GM21360 (cell line): ENCODE results near the gene SULT1C2.
"Not testable (repeated sequence)": the region's sequence is repeated elsewhere in the genome, so short reads cannot be mapped to it uniquely, and the experiment has no call there.

Source experiments
- ATAC-seq: cut with Tn5 transposase; IDR thresholded peaks from one replicate; pipeline ENCODE4 v1.9.1; 2021; ENCODE audit warnings: mild to moderate bottlenecking, moderate library complexity; ENCODE audit not compliant: unreplicated experiment

SULT1C2 gene

DNA sequence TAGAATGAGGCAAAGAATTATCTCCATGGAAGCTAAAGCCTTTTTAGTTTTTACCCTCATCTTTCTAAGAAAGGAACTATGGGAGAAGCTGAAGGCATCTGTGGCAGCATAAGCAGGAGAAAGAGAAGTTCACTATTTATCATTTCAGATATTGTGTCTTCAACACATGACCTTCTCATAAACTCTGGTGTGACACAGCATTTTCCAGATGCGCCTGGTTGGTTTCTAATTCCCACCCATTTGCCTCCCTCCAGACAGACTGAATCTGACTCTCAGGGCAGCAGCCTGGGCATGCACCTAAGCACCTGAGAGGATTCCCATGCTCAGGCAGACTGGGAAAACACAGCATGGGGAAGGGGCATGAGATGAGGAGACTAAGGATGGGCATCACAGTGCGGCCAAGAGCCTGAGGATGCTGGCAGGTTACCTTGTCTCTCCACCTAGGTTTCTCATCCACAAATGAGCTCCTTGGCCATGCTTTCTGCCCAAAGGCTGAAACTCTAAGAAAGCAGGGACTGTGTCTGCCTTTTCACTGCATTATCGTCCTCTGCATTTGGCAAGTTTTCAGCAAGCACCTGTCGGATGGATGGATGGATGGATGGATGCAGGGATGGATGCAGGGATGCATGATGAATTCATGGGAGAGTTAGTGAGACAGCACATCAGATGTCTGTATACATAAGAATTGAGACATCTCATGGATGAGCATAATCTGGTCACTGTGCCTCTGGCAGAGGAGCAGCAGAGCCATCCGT lies 60.3 kb downstream of the SULT1C2 start:
- no peak for ATAC-seq

DNA sequence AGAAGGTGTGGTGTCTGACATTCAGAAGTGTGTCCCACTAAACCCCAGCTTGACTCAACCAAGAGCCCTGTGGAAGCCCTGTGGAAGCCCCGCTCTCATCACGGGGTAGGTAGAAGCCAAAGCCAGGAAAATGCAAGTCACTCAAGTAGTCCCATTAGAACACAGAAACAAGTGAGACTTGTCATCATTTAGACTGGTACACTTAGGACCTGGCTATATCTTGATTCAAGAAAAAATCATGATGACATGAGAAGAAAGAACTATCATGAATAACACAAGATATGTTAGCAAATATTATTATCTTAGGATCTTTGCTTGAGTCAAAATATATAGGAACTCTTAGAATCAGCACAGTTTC lies 60.9 kb downstream of the SULT1C2 start:
- ATAC-seq, result no peak

GRCh38 chr2:108351889-108352288 lies 63.2 kb downstream of the SULT1C2 start:
- ATAC-seq, result no peak

DNA sequence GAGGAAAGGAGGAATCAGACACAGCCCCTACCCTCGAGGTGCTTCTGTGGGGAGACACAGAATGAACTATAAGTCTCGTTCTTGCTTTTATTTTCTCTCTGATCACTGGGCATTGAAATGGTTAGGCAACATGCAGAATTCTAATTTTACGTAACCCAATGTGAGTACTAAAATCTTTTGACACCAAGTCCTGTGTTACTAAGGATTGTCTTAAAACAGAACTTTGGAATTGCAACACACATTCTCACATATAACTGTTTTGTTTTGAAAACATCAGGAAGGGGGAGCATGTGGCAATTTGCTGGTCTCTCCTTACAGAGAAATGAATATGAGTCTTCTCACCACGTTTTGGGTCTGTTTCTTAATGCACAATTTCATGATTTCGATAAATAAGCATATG lies 65.4 kb downstream of the SULT1C2 start:
- no peak for ATAC-seq

GRCh38 chr2:108355906-108356734 lies 67.4 kb downstream of the SULT1C2 start:
- ATAC-seq, result no peak

- not testable (repeated sequence) for ATAC-seq
Measured at GRCh38 chr2:108359336-108359735, 70.6 kb downstream of the SULT1C2 start.
